H1 (cell line): ENCODE data around the gene CASZ1. TPM values are rescaled to one million over a fixed set of nuclear protein-coding genes. Genes with fewer than 3 reads are reported as not detected.
A peak's percentile ranks its signal among the peaks of the same experiment; 100 is the strongest.

Source experiments
- ASH2L ChIP-seq: fragments of 200-600, 300-600 bp; sonication (generic); IDR thresholded peaks from one replicate; pipeline ENCODE4 v1.7.1; 2017; ENCODE audit warnings: low read length
- GABPA ChIP-seq: IDR thresholded peaks from 2 replicates; pipeline ENCODE4 v1.6.1; 2011; ENCODE audit warnings: mild to moderate bottlenecking, low read length, moderate library complexity, borderline replicate concordance; ENCODE audit not compliant: insufficient read depth
- KDM1A ChIP-seq: fragments of 200-600, 300-600 bp; sonication (generic); IDR thresholded peaks from 2 replicates; pipeline ENCODE4 v1.7.1; 2016; ENCODE audit warnings: mild to moderate bottlenecking, low read length, borderline replicate concordance
- NRF1 ChIP-seq: IDR thresholded peaks from 2 replicates; pipeline ENCODE4 v1.6.1; 2011; ENCODE audit warnings: mild to moderate bottlenecking, low read depth, low read length, improper control_type of control experiment
- POLR2A ChIP-seq, 2 experiments: IDR thresholded peaks; 1 replicate in 1 of 2; 2 replicates in 1 of 2; pipeline ENCODE4 v1.6.1; 2011; ENCODE audit warnings: low read depth in 2 of 2, low read length in 2 of 2, mild to moderate bottlenecking in 2 of 2; ENCODE audit errors: control extremely low read depth in 1 of 2
- POLR2AphosphoS5 ChIP-seq: IDR thresholded peaks from 2 replicates; pipeline ENCODE4 v1.6.1; 2011; ENCODE audit warnings: low read depth, low read length
- RAD21 ChIP-seq, 2 experiments: IDR thresholded peaks in 1 of 2; conservative IDR thresholded peaks in 1 of 2; 2 replicates each; pipeline ENCODE4 v1.6.1; 2011; ENCODE audit warnings: low read depth in 2 of 2, low read length in 2 of 2, improper control_type of control experiment in 1 of 2, inconsistent platforms in 1 of 2, mild to moderate bottlenecking in 1 of 2, moderate library complexity in 1 of 2
- SP1 ChIP-seq: IDR thresholded peaks from 2 replicates; pipeline ENCODE4 v1.6.1; 2011; ENCODE audit warnings: low read depth, low read length
- TBP ChIP-seq: IDR thresholded peaks from 2 replicates; pipeline ENCODE4 v1.6.1; 2011; ENCODE audit warnings: low read depth, low read length, improper control_type of control experiment
- TCF12 ChIP-seq: IDR thresholded peaks from 2 replicates; pipeline ENCODE4 v1.6.1; 2011; ENCODE audit warnings: low read depth, mild to moderate bottlenecking, low read length
- polyA plus RNA-seq, 7 experiments: library from polyadenylated mRNA; depleted of rRNA in 3 of 7; stranded (reverse) in 5 of 7; unstranded in 2 of 7; fragments of >200 nt in 5 of 7; fragments of 200-250 nt in 2 of 7; gene quantifications; 1 replicate in 5 of 7; 2 replicates in 1 of 7; 4 replicates in 1 of 7; pipeline versions ENCODE4 v1.2.1 to v1.2.3, GENCODE V29; 2011 to 2013; ENCODE audit warnings: missing spikeins in 2 of 7, mixed read lengths in 2 of 7
- total RNA-seq: library from RNA; stranded (reverse); fragmentation: NEBNext Ultra II Directional; extraction: Animal tissue kit (Norgen Biotek cat#: 25700); gene quantifications from 2 replicates; pipeline ENCODE4 v1.2.1, GENCODE V29; 2021
- TF ChIP-seq, protein P1 (sequence below), 3 experiments: IDR thresholded peaks; 1 replicate in 2 of 3; 2 replicates in 1 of 3; pipeline versions ENCODE4 v1.5.1 to v1.6.1; 2011; ENCODE audit warnings: low read length in 3 of 3, mild to moderate bottlenecking in 3 of 3, inconsistent platforms in 2 of 3, low read depth in 1 of 3, moderate library complexity in 1 of 3; ENCODE audit not compliant: insufficient read depth in 1 of 3; ENCODE audit errors: control extremely low read depth in 1 of 3

The CASZ1 gene
- total and polyA plus RNA-seq, 2 of the 8 experiments (the other 6 are each of a cell fraction or from before 2014, with no cell fraction given): 4.4 to 7.7 TPM

GRCh38 chr1:10814976-10815857 is 18.8 kb upstream of the CASZ1 start (continued):
- TF ChIP-seq RAD21 (IDR thresholded peaks at IDR 0.05 in 1 of 2, conservative IDR thresholded peaks at IDR 0.05 in 1 of 2; ENCODE audit: low read depth in 2 of 2, low read length in 2 of 2): no peak; a peak in 1 of 4 replicates
- no peak for TF ChIP-seq ASH2L
- no peak for TF ChIP-seq TCF12
- no peak for TF ChIP-seq GABPA
- peak; percentile 71; the same call in 1 of the 2 replicates for TF ChIP-seq TBP
- no peak for TF ChIP-seq NRF1
- no peak for TF ChIP-seq SP1
- TF ChIP-seq KDM1A: no peak
- TF ChIP-seq POLR2A (IDR thresholded peaks at IDR 0.05; ENCODE audit: control extremely low read depth in 1 of 2, low read depth in 2 of 2, low read length in 2 of 2): peak in 1 of 2 experiments; percentile 85; a peak in 2 of 3 replicates
- TF ChIP-seq, protein P1, sequence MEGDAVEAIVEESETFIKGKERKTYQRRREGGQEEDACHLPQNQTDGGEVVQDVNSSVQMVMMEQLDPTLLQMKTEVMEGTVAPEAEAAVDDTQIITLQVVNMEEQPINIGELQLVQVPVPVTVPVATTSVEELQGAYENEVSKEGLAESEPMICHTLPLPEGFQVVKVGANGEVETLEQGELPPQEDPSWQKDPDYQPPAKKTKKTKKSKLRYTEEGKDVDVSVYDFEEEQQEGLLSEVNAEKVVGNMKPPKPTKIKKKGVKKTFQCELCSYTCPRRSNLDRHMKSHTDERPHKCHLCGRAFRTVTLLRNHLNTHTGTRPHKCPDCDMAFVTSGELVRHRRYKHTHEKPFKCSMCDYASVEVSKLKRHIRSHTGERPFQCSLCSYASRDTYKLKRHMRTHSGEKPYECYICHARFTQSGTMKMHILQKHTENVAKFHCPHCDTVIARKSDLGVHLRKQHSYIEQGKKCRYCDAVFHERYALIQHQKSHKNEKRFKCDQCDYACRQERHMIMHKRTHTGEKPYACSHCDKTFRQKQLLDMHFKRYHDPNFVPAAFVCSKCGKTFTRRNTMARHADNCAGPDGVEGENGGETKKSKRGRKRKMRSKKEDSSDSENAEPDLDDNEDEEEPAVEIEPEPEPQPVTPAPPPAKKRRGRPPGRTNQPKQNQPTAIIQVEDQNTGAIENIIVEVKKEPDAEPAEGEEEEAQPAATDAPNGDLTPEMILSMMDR (IDR thresholded peaks at IDR 0.05; ENCODE audit: control extremely low read depth in 1 of 3, insufficient read depth in 1 of 3, low read depth in 1 of 3, low read length in 3 of 3): peak in 2 of 3 experiments; percentile 0 to 14; a peak in 2 of 4 replicates
- peak; percentile 80 for TF ChIP-seq POLR2AphosphoS5
